ENCODE data around the gene SLC26A1.
"Not testable (repeated sequence)": the region's sequence is repeated elsewhere in the genome, so short reads cannot be mapped to it uniquely, and the experiment has no call there.

SLC26A1 gene

GRCh38 chr4:982814-983213 lies 10.4 kb downstream of the SLC26A1 start:
- DNase-seq (ENCODE audit: low read depth), result no peak

- no peak for DNase-seq (ENCODE audit: low read depth)
These were observed 10.9 kb downstream of the SLC26A1 start for GRCh38 chr4:982291-982690.

- DNase-seq (ENCODE audit: low read depth), result no peak
These were observed 14.1 kb downstream of the SLC26A1 start for GRCh38 chr4:978957-979701.

GRCh38 chr4:976016-976415 lies 17.2 kb downstream of the SLC26A1 start:
- not testable (repeated sequence) for DNase-seq (ENCODE audit: low read depth)

- DNase-seq (ENCODE audit: low read depth), result no peak
These were observed 18.5 kb downstream of the SLC26A1 start for GRCh38 chr4:974668-975067.

GRCh38 chr4:973431-974397 lies 19.5 kb downstream of the SLC26A1 start, which contains the start of gene DGKQ:
Gene DGKQ (minus strand): TSS chr4:973569. CDS start chr4:973482, 87 bp downstream.
- peak; percentile 79 for DNase-seq (ENCODE audit: low read depth)

- peak; percentile 49 for DNase-seq (ENCODE audit: low read depth)
These were observed 20.4 kb downstream of the SLC26A1 start for GRCh38 chr4:972651-973424.

GRCh38 chr4:971666-972500 lies 21.3 kb downstream of the SLC26A1 start:
- DNase-seq (ENCODE audit: low read depth), result no peak

GRCh38 chr4:970854-971520 lies 22.2 kb downstream of the SLC26A1 start:
- no peak for DNase-seq (ENCODE audit: low read depth)

- DNase-seq (ENCODE audit: low read depth), result no peak
These were observed 23.0 kb downstream of the SLC26A1 start for GRCh38 chr4:970046-970745.

GRCh38 chr4:968621-969394 lies 24.4 kb downstream of the SLC26A1 start:
- no peak for DNase-seq (ENCODE audit: low read depth)

GRCh38 chr4:968221-968620 lies 25.0 kb downstream of the SLC26A1 start:
- DNase-seq (ENCODE audit: low read depth), result no peak

GRCh38 chr4:967113-968104 lies 25.8 kb downstream of the SLC26A1 start:
- DNase-seq (ENCODE audit: low read depth), result no peak

- no peak for DNase-seq (ENCODE audit: low read depth)
These were observed 26.7 kb downstream of the SLC26A1 start for GRCh38 chr4:966266-967112.

GRCh38 chr4:965766-966134 lies 27.5 kb downstream of the SLC26A1 start:
- no peak for DNase-seq (ENCODE audit: low read depth)

GRCh38 chr4:965048-965765 lies 28.0 kb downstream of the SLC26A1 start:
- DNase-seq (ENCODE audit: low read depth), result no peak

Measured in T-helper 22 cell (primary cell).